ENCODE measurements around the gene AKAP8L. TPM values are rescaled to one million over a fixed set of nuclear protein-coding genes. Genes with fewer than 3 reads are reported as not detected.
"Not testable (repeated sequence)": the region's sequence is repeated elsewhere in the genome, so short reads cannot be mapped to it uniquely, and the experiment has no call there.

The AKAP8L gene
- total RNA-seq, 1 donor from 2014 or later = 79.8 TPM

- DNase-seq (ENCODE audit: low read depth) = no peak
- H3K4me3 ChIP-seq (ENCODE audit: low read depth, low read length) = peak overlapping the region; percentile 35
- TF ChIP-seq CTCF (IDR thresholded peaks at IDR 0.05; ENCODE audit: insufficient read depth, low read length, poor library complexity, severe bottlenecking) = no peak
- H3K36me3 ChIP-seq (ENCODE audit: control insufficient read depth, insufficient read depth, low read length) = peaks cover 3% of the 10 kb centered on the region
- H3K27me3 ChIP-seq (ENCODE audit: control insufficient read depth, insufficient read depth, low read length) = no peaks in the 10 kb centered on the region
These were observed 731 bp upstream of the AKAP8L start for GRCh38 chr19:15419413-15420025.

- no peak for DNase-seq (ENCODE audit: low read depth)
- H3K36me3 ChIP-seq (ENCODE audit: control insufficient read depth, insufficient read depth, low read length) = peaks cover 2% of the 10 kb centered on the region
These were observed 583 bp downstream of the AKAP8L start for GRCh38 chr19:15418231-15418578.

GRCh38 chr19:15417699-15418098 lies 1.1 kb downstream of the AKAP8L start:
- TF ChIP-seq CTCF (IDR thresholded peaks at IDR 0.05; ENCODE audit: insufficient read depth, low read length, poor library complexity, severe bottlenecking) = no peak
- Histone ChIP-seq H3K27me3 (ENCODE audit: control insufficient read depth, insufficient read depth, low read length) (no peaks in the 10 kb centered on the region), H3K4me3 (ENCODE audit: low read depth, low read length) (peak overlapping the region; percentile 100), H3K36me3 (ENCODE audit: control insufficient read depth, insufficient read depth, low read length) (no peaks in the 10 kb centered on the region)
- DNase-seq (ENCODE audit: low read depth) = no peak

More at GRCh38 chr19:15418231-15418578, 583 bp downstream of the AKAP8L start:
- peak overlapping the region; percentile 100 for H3K4me3 ChIP-seq (ENCODE audit: low read depth, low read length)
- TF ChIP-seq CTCF (IDR thresholded peaks at IDR 0.05; ENCODE audit: insufficient read depth, low read length, poor library complexity, severe bottlenecking) = no peak
- no peaks in the 10 kb centered on the region for H3K27me3 ChIP-seq (ENCODE audit: control insufficient read depth, insufficient read depth, low read length)

- no peak overlapping the region for H3K4me3 ChIP-seq (ENCODE audit: low read depth, low read length)
- no peaks in the 10 kb centered on the region for H3K36me3 ChIP-seq (ENCODE audit: control insufficient read depth, insufficient read depth, low read length)
- no peak for DNase-seq (ENCODE audit: low read depth)
- no peak for TF ChIP-seq CTCF (IDR thresholded peaks at IDR 0.05; ENCODE audit: insufficient read depth, low read length, poor library complexity, severe bottlenecking)
- no peaks in the 10 kb centered on the region for H3K27me3 ChIP-seq (ENCODE audit: control insufficient read depth, insufficient read depth, low read length)
These were observed 6.0 kb downstream of the AKAP8L start for GRCh38 chr19:15412832-15413231.

GRCh38 chr19:15411351-15411750 lies 7.4 kb downstream of the AKAP8L start:
- not testable (repeated sequence) for H3K36me3 ChIP-seq (ENCODE audit: control insufficient read depth, insufficient read depth, low read length); H3K4me3 ChIP-seq (ENCODE audit: low read depth, low read length); DNase-seq (ENCODE audit: low read depth); H3K27me3 ChIP-seq (ENCODE audit: control insufficient read depth, insufficient read depth, low read length)

GRCh38 chr19:15404780-15405211 lies 14.0 kb downstream of the AKAP8L start:
- H3K36me3 ChIP-seq (ENCODE audit: control insufficient read depth, insufficient read depth, low read length) = peaks cover 2% of the 10 kb centered on the region
- TF ChIP-seq CTCF (IDR thresholded peaks at IDR 0.05; ENCODE audit: insufficient read depth, low read length, poor library complexity, severe bottlenecking) = no peak
- H3K27me3 ChIP-seq (ENCODE audit: control insufficient read depth, insufficient read depth, low read length) = no peaks in the 10 kb centered on the region
- no peak overlapping the region for H3K4me3 ChIP-seq (ENCODE audit: low read depth, low read length)
- DNase-seq (ENCODE audit: low read depth) = no peak

All from kidney epithelial cell (primary cell).